Choroid plexus epithelial cell (primary cell): ENCODE data around the gene RAB4A.
A peak's percentile ranks its signal among the peaks of the same experiment; 100 is the strongest.

ENCODE experiments used
- DNase-seq: peaks from one replicate; pipeline ENCODE4 v3.0.0-alpha.2; 2010; ENCODE audit warnings: low read depth
- H3K4me3 ChIP-seq: 2 replicates; pipeline ENCODE4 v1.5.1; 2011; ENCODE audit warnings: low read depth, mild to moderate bottlenecking, control low read depth, low read length, moderate library complexity
- CTCF ChIP-seq: conservative IDR thresholded peaks from 2 replicates; pipeline ENCODE4 v1.5.1; 2011; ENCODE audit warnings: low read depth, mild to moderate bottlenecking, control low read depth, inconsistent platforms, low read length, moderate library complexity

Gene RAB4A

GRCh38 chr1:229270547-229271447 is at the start of gene RAB4A:
RAB4A (plus strand) TSS chr1:229271111; CDS start chr1:229271340, 229 bp downstream.
- peak within 1 kb of the TSS; percentile 73 for H3K4me3 ChIP-seq
- DNase-seq, result peak; percentile 91
- no peak for TF ChIP-seq CTCF

- no peak for TF ChIP-seq CTCF
- H3K4me3 ChIP-seq, result no peak overlapping the region
- no peak for DNase-seq
These were observed 48.8 kb upstream of the RAB4A start for GRCh38 chr1:229222081-229222480.

- no peak for TF ChIP-seq CTCF
- DNase-seq, result no peak
- H3K4me3 ChIP-seq, result no peak overlapping the region
These were observed 47.4 kb upstream of the RAB4A start for GRCh38 chr1:229223498-229223897.

- H3K4me3 ChIP-seq, result no peak overlapping the region
- peak; percentile 64 for DNase-seq
- TF ChIP-seq CTCF, result no peak
These were observed 46.6 kb upstream of the RAB4A start for GRCh38 chr1:229224308-229224707.

GRCh38 chr1:229225331-229225782 is 45.6 kb upstream of the RAB4A start:
- TF ChIP-seq CTCF, result no peak
- no peak for DNase-seq
- no peak overlapping the region for H3K4me3 ChIP-seq

GRCh38 chr1:229226796-229227195 is 44.1 kb upstream of the RAB4A start:
- TF ChIP-seq CTCF, result no peak
- no peak overlapping the region for H3K4me3 ChIP-seq
- no peak for DNase-seq
